ENCODE measurements around the gene ATF2. TPM values are rescaled to one million over a fixed set of nuclear protein-coding genes. Genes with fewer than 3 reads are reported as not detected.

The ATF2 gene
- total and polyA plus RNA-seq, 4 experiments from 2014 or later: 26.2 to 67.4 (median 53.1) TPM

- Mint-ChIP-seq H3K4me3 (no peak overlapping the region), H3K27ac (peak overlapping the region in 2 of 7 donors; percentile 7 to 22)
- intact Hi-C loops (cut with micrococcal nuclease): no loop called here
Observed at GRCh38 chr2:175151791-175152190, 16.2 kb downstream of the ATF2 start.

GRCh38 chr2:175147186-175147585, 20.8 kb downstream of the ATF2 start:
- Histone ChIP-seq H3K27me3 (ENCODE audit: insufficient read depth, low read length) (no peaks in the 10 kb centered on the region), H3K27ac (ENCODE audit: low read depth, low read length) (no peak overlapping the region), H3K36me3 (ENCODE audit: insufficient read depth, low read length) (no peaks in the 10 kb centered on the region), H3K4me3 (ENCODE audit: low read length in 2 of 2) (no peak overlapping the region), H3K9me3 (ENCODE audit: control insufficient read depth in 1 of 2, low read length in 2 of 2) (no peaks in the 10 kb centered on the region), H3K4me1 (ENCODE audit: insufficient read depth, low read length) (peaks cover 6% of the 10 kb centered on the region)
- H3K4me1 Mint-ChIP-seq: peaks cover 22 to 57% (median 41%) of the 10 kb centered on the region in 4 donors
- CTCF ChIA-PET (ENCODE audit: partially characterized antibody): no interaction called here
- H3K9me3 Mint-ChIP-seq: no peaks in the 10 kb centered on the region
- H3K27me3 Mint-ChIP-seq: no peaks in the 10 kb centered on the region
- no peak overlapping the region for H3K4me3 Mint-ChIP-seq
- intact Hi-C loops (cut with micrococcal nuclease): no loop called here
- H3K27ac Mint-ChIP-seq: no peak overlapping the region
- DNase-seq: no peak
- POLR2A ChIA-PET (ENCODE audit: partially characterized antibody): no interaction called here
- H3K36me3 Mint-ChIP-seq: peaks cover 46 to 60% of the 10 kb centered on the region in 2 donors

More at GRCh38 chr2:175151791-175152190, 16.2 kb downstream of the ATF2 start:
- Histone ChIP-seq H3K36me3 (ENCODE audit: insufficient read depth, low read length) (peaks cover 6% of the 10 kb centered on the region), H3K4me1 (ENCODE audit: insufficient read depth, low read length) (peaks cover 20% of the 10 kb centered on the region), H3K27ac (ENCODE audit: low read depth, low read length) (no peak overlapping the region), H3K27me3 (ENCODE audit: insufficient read depth, low read length) (no peaks in the 10 kb centered on the region), H3K4me3 (ENCODE audit: low read length in 2 of 2) (no peak overlapping the region), H3K9me3 (ENCODE audit: control insufficient read depth in 1 of 2, low read length in 2 of 2) (no peaks in the 10 kb centered on the region)
- Mint-ChIP-seq H3K36me3 (peaks cover 25 to 34% of the 10 kb centered on the region in 2 donors), H3K9me3 (no peaks in the 10 kb centered on the region), H3K27me3 (no peaks in the 10 kb centered on the region), H3K4me1 (peaks cover 35 to 72% (median 47%) of the 10 kb centered on the region in 4 donors)
- CTCF ChIA-PET (ENCODE audit: partially characterized antibody): no interaction called here
- DNase-seq: no peak
- POLR2A ChIA-PET (ENCODE audit: partially characterized antibody): no interaction called here

GRCh38 chr2:175143678-175144077, 24.3 kb downstream of the ATF2 start:
- Mint-ChIP-seq H3K27me3 (no peaks in the 10 kb centered on the region), H3K27ac (no peak overlapping the region), H3K36me3 (peaks cover 42 to 53% of the 10 kb centered on the region in 2 donors), H3K9me3 (no peaks in the 10 kb centered on the region), H3K4me3 (no peak overlapping the region), H3K4me1 (peaks cover 20 to 38% (median 29%) of the 10 kb centered on the region in 4 donors)
- no peak overlapping the region for H3K27ac ChIP-seq (ENCODE audit: low read depth, low read length)
- H3K9me3 ChIP-seq (ENCODE audit: control insufficient read depth in 1 of 2, low read length in 2 of 2): no peaks in the 10 kb centered on the region
- ChIA-PET POLR2A (ENCODE audit: partially characterized antibody) (no interaction called here), CTCF (ENCODE audit: partially characterized antibody) (no interaction called here)
- intact Hi-C loops (cut with micrococcal nuclease): no loop called here
- no peaks in the 10 kb centered on the region for H3K27me3 ChIP-seq (ENCODE audit: insufficient read depth, low read length)
- DNase-seq: no peak
- H3K4me3 ChIP-seq (ENCODE audit: low read length in 2 of 2): no peak overlapping the region
- H3K36me3 ChIP-seq (ENCODE audit: insufficient read depth, low read length): no peaks in the 10 kb centered on the region
- no peaks in the 10 kb centered on the region for H3K4me1 ChIP-seq (ENCODE audit: insufficient read depth, low read length)

GRCh38 chr2:175143191-175143590, 24.8 kb downstream of the ATF2 start:
- ChIA-PET POLR2A (ENCODE audit: partially characterized antibody) (no interaction called here), CTCF (ENCODE audit: partially characterized antibody) (no interaction called here)
- no peak overlapping the region for H3K27ac ChIP-seq (ENCODE audit: low read depth, low read length)
- H3K4me3 ChIP-seq (ENCODE audit: low read length in 2 of 2): no peak overlapping the region
- intact Hi-C loops (cut with micrococcal nuclease): no loop called here
- Mint-ChIP-seq H3K27ac (peak overlapping the region in 1 of 7 donors; percentile 10), H3K9me3 (no peaks in the 10 kb centered on the region), H3K27me3 (no peaks in the 10 kb centered on the region), H3K4me1 (peaks cover 21 to 38% (median 29%) of the 10 kb centered on the region in 4 donors), H3K36me3 (peaks cover 37 to 53% of the 10 kb centered on the region in 2 donors), H3K4me3 (no peak overlapping the region)
- no peaks in the 10 kb centered on the region for H3K4me1 ChIP-seq (ENCODE audit: insufficient read depth, low read length)
- no peaks in the 10 kb centered on the region for H3K9me3 ChIP-seq (ENCODE audit: control insufficient read depth in 1 of 2, low read length in 2 of 2)
- no peaks in the 10 kb centered on the region for H3K27me3 ChIP-seq (ENCODE audit: insufficient read depth, low read length)
- DNase-seq: no peak
- H3K36me3 ChIP-seq (ENCODE audit: insufficient read depth, low read length): no peaks in the 10 kb centered on the region

GRCh38 chr2:175140332-175140731, 27.7 kb downstream of the ATF2 start:
- H3K27ac Mint-ChIP-seq: peak overlapping the region in 2 of 7 donors; percentile 2 to 75
- Histone ChIP-seq H3K4me3 (ENCODE audit: low read length in 2 of 2) (no peak overlapping the region), H3K9me3 (ENCODE audit: control insufficient read depth in 1 of 2, low read length in 2 of 2) (no peaks in the 10 kb centered on the region), H3K27me3 (ENCODE audit: insufficient read depth, low read length) (no peaks in the 10 kb centered on the region), H3K4me1 (ENCODE audit: insufficient read depth, low read length) (peaks cover 4% of the 10 kb centered on the region), H3K36me3 (ENCODE audit: insufficient read depth, low read length) (no peaks in the 10 kb centered on the region), H3K27ac (ENCODE audit: low read depth, low read length) (no peak overlapping the region)
- H3K4me1 Mint-ChIP-seq: peaks cover 17 to 45% (median 30%) of the 10 kb centered on the region in 4 donors
- intact Hi-C loops (cut with micrococcal nuclease): no loop called here
- ChIA-PET CTCF (ENCODE audit: partially characterized antibody) (no interaction called here), POLR2A (ENCODE audit: partially characterized antibody) (no interaction called here)
- peaks cover 48 to 53% of the 10 kb centered on the region in 2 donors for H3K36me3 Mint-ChIP-seq
- DNase-seq: no peak
- H3K9me3 Mint-ChIP-seq: no peaks in the 10 kb centered on the region
- H3K27me3 Mint-ChIP-seq: no peaks in the 10 kb centered on the region
- no peak overlapping the region for H3K4me3 Mint-ChIP-seq

GRCh38 chr2:175137793-175138192, 30.2 kb downstream of the ATF2 start:
- no peak overlapping the region for H3K4me3 ChIP-seq (ENCODE audit: low read length in 2 of 2)
- peaks cover 19 to 40% (median 29%) of the 10 kb centered on the region in 4 donors for H3K4me1 Mint-ChIP-seq
- peaks cover 4% of the 10 kb centered on the region for H3K4me1 ChIP-seq (ENCODE audit: insufficient read depth, low read length)
- H3K4me3 Mint-ChIP-seq: no peak overlapping the region
- no peaks in the 10 kb centered on the region for H3K9me3 Mint-ChIP-seq
- H3K27me3 ChIP-seq (ENCODE audit: insufficient read depth, low read length): no peaks in the 10 kb centered on the region
- intact Hi-C loops (cut with micrococcal nuclease): no loop called here
- CTCF ChIA-PET (ENCODE audit: partially characterized antibody): no interaction called here
- H3K27ac ChIP-seq (ENCODE audit: low read depth, low read length): no peak overlapping the region
- no peaks in the 10 kb centered on the region for H3K36me3 ChIP-seq (ENCODE audit: insufficient read depth, low read length)
- POLR2A ChIA-PET (ENCODE audit: partially characterized antibody): interaction anchor here (0.6 kb wide), 1 partner anchor 1388 kb away, joined by 4 read pairs; no protein-coding TSS in a partner anchor
- H3K9me3 ChIP-seq (ENCODE audit: control insufficient read depth in 1 of 2, low read length in 2 of 2): no peaks in the 10 kb centered on the region
- no peak overlapping the region for H3K27ac Mint-ChIP-seq
- H3K36me3 Mint-ChIP-seq: peaks cover 40 to 58% of the 10 kb centered on the region in 2 donors
- no peak for DNase-seq
- no peaks in the 10 kb centered on the region for H3K27me3 Mint-ChIP-seq

GRCh38 chr2:175136334-175137215, 31.4 kb downstream of the ATF2 start:
- intact Hi-C loops (cut with micrococcal nuclease): no loop called here
- ChIA-PET POLR2A (ENCODE audit: partially characterized antibody) (interaction anchor here (1.1 kb wide), 1 partner anchor 11 kb away, joined by 4 read pairs; no protein-coding TSS in a partner anchor), CTCF (ENCODE audit: partially characterized antibody) (interaction anchor here (0.9 kb wide), 1 partner anchor 366 kb away, joined by 3 read pairs; no protein-coding TSS in a partner anchor)
- H3K9me3 Mint-ChIP-seq: no peaks in the 10 kb centered on the region
- H3K27ac ChIP-seq (ENCODE audit: low read depth, low read length): no peak overlapping the region
- H3K27me3 Mint-ChIP-seq: no peaks in the 10 kb centered on the region
- H3K4me3 Mint-ChIP-seq: no peak overlapping the region
- peaks cover 33 to 55% of the 10 kb centered on the region in 2 donors for H3K36me3 Mint-ChIP-seq
- peak overlapping the region in 3 of 7 donors; percentile 17 to 35 (median 31) for H3K27ac Mint-ChIP-seq
- no peaks in the 10 kb centered on the region for H3K36me3 ChIP-seq (ENCODE audit: insufficient read depth, low read length)
- no peaks in the 10 kb centered on the region for H3K9me3 ChIP-seq (ENCODE audit: control insufficient read depth in 1 of 2, low read length in 2 of 2)
- no peak for DNase-seq
- peaks cover 4% of the 10 kb centered on the region for H3K4me1 ChIP-seq (ENCODE audit: insufficient read depth, low read length)
- no peak overlapping the region for H3K4me3 ChIP-seq (ENCODE audit: low read length in 2 of 2)
- H3K27me3 ChIP-seq (ENCODE audit: insufficient read depth, low read length): no peaks in the 10 kb centered on the region
- H3K4me1 Mint-ChIP-seq: peaks cover 16 to 33% (median 27%) of the 10 kb centered on the region in 4 donors
